Fibroblast of peridontal ligament (primary cell): ENCODE results near the gene PREX1.
"Not testable (repeated sequence)": the region's sequence is repeated elsewhere in the genome, so short reads cannot be mapped to it uniquely, and the experiment has no call there.

Experiments
- DNase-seq: peaks from one replicate; pipeline ENCODE4 v3.0.0-alpha.2; 2010; ENCODE audit errors: extremely low read depth

The PREX1 gene

DNA sequence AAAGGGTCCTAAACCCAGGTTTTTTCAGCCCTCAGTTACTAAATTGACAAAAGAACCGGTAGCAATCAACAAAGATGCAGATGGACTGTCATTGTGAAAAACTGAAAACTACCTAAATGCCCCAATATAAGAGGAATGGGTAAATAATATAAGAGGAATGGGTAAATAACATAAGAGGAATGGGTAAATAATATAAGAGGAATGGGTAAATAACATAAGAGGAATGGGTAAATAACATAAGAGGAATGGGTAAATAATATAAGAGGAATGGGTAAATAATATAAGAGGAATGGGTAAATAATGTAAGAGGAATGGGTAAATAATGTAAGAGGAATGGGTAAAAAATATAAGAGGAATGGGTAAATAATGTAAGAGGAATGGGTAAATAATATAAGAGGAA lies 15.7 kb downstream of the PREX1 start:
- not testable (repeated sequence) for DNase-seq

DNA sequence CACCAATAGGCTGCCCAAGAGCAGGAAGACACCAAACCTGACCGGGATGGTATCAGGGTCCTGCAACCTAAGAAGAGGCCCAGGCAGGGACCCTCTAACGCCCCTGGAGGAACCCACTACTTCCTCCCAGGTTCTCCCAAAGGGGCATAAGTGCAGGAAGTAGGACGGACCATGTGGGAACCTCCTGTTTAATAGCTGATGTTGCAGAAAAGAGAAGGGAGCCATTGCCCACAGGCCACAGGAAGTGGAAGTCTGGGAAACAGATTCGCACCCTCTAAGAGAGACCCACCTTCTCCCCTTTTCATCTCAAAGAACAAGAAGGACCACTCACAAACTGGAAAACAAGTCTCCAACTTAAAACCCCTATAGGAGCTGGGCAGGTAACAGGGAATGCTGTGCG lies 18.1 kb downstream of the PREX1 start:
- DNase-seq = no peak

DNA sequence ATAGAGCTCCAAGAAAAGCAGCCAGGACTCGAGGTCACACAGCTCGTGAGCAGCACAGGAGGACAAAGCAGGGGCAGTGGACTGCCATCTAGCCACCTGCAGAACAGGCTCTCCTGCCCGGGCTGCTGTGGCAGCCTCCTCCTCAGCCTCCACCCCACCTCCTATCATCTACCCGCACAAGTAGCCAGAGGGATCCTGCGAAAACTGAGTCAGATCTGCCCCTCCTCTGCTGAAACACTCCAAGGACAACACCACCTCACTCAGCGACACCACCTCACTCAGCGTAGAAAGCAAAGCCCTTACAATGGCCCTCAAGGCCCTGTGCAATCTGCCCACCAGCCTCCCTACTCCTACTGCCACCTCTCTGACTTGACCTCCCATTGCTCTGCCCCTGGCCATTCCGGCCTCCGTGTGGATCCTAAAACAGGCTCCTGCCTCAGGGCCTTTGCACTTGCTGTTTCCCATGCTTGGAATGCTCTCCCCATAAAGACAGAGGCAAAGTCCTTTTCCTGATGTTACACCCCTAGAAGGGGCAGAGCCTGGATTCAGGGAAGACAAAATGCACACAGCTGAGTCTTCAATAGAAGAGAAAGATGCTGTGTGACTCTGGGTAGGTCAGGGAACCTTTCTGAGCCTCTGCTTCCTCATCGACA lies 19.3 kb downstream of the PREX1 start:
- no peak for DNase-seq

DNA sequence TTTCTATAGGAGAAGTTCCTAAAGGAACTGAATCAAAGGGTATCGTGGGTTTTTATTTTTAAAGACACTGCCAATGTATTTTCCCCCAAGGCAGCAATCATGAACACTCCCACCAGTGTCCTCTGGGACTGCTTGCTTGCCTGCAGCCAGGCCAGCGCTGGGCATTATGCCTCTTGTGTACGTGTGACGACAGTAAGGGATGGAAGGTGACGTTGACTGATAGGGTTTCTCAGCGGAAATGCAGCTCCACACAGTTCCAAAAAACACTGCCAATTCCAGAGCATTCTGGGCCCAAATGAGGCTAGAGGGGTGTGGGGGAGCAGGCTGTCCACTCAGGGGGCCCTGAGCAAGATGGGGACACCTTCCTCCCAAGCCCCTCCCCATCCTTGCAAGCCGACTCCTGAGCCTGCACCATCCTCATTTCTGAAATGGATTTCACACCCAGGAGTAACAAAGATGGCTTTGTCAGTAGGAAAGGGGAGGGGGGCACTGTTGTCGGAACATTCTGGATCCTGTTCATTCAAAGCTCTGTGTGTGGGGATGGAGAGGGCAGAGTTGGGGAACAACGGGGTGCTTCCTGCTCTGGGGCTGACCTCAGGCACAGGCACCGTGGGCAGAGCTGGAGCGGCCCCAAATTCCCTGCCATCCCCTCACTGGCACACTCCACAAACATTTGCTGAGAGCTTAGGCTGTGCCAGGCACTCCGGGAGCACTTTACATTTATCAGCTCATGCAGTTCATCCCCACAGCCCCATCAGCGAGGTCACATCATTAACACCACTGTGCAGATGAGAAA lies 20.0 kb downstream of the PREX1 start:
- DNase-seq = no peak

DNA sequence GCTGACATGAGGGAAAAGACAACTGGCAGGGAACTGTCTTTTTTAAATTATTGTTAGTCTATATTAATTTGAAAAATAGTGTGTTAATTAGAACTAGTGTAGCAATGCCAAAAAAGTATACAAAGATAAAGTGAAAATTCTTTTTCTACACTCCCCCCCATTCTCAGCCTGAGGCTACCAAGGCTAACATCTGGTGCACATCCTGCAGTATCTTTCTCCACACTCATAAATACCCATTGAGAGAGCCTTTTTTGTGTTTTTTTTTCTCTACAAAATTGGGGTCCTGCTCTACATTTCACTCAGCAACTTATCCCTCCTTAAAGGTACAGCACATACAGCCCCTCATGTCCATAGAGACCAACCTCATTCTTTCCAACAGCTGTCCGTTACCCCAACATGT lies 20.7 kb downstream of the PREX1 start:
- DNase-seq = no peak

DNA sequence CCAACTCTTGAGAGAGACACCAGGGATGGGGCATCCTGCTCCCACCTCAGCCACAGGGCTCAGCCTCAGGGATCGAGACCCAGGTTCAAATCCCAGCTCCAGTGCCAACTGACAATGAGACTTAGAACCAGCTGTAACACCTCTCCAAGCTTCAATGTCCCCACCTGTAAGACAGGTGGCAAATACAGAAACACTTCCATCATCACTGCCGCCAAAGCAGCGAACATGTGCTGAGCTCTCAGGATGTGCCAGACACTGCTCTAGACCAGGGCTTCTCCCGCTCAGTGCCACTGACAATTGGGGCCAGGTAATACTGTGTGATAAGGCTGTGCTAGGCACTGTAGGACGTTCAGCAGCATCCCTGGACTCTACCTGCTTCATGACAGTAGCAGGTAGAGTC lies 22.1 kb downstream of the PREX1 start:
- DNase-seq = no peak

DNA sequence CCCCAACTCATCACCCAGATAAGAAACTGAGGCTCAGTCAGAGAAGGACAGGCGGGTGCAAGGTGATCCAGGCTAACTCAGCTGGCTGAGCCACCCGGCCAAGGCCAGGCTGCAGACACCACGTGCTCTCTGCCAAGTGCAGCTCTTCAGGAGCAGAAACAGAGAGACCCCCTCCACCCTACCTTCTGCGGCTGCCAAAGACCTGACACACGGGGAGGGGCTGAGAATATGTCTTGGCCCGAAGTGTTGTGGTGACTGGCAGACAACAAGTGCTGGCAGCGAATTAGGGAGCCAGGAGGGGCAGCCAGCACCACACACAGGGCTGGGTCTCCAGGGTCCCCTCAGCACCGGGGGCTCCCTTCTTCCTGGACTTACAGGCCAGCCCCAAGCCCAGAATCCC lies 22.5 kb downstream of the PREX1 start:
- DNase-seq = no peak

DNA sequence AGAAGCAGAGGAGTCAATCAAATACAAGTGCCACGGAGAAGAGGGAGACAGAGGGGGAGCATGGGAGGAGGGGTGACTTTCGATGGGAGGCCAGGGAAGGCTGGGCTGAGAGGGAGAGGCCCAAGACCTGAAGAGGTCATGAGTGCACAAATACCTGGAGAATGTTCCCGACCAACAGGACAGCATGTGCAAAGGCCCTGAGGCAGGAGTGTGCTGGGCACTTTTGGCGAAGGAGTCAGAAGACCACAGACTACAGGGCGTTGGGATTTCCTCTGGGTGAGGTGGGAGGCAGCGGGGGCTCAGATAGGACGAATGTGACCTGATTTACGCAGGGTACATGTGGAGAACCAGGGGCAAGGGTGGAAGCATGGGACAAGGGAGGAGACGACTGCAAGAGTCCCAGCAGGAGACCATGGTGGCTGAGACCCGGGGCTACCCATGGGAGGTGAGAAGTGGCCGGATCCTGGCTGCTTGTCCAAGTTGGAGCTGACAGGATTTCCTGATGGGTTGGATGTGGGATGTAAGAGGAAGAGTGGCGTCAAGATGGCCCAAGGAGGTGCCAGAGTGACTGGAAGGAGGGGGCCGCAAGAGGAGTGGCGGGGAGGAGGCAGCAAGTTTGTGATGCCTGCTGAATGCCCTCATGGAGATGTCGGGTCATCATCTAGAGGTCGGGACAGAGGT lies 23.4 kb downstream of the PREX1 start:
- DNase-seq = no peak

DNA sequence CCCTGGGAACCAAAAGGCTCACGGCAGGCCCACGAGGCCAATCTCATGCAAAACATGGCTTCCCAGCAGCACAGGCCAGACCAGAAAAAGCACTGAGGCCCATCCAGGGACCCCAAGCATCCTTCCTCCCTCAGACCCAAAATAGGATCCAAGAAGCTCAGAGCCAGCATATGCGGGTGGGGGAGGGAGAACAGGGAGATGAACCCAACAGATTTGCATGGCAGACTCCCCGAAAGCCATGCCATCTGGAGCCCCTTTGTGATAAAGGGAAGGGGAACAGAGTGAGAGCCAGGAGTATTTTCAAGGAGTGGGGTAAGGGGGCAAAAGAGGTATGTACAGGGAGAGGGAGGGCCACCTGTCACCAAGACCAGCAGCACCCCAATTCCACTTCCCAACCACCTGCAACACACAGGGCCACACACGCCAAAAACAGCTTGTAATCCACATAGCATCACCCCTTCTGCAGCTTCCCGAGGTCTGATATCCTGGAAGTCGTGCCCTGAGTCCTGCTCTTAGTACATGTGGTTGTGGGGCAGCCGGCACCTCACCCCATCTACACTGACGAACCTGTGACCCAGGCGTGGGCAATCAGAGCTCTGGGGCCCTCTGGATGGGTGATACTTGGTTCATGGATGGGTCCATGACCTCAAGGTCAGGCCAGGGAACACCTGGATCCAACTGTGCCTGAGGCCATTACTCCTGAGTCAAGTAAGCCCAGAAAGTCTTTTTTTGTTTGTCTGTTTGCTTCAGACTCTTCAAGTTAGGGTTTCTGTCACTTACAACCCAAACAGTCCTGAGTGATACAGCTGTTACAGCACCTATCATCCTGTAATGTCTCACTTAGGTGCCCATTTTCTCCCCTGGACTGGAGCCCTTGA lies 24.4 kb downstream of the PREX1 start:
- no peak for DNase-seq

DNA sequence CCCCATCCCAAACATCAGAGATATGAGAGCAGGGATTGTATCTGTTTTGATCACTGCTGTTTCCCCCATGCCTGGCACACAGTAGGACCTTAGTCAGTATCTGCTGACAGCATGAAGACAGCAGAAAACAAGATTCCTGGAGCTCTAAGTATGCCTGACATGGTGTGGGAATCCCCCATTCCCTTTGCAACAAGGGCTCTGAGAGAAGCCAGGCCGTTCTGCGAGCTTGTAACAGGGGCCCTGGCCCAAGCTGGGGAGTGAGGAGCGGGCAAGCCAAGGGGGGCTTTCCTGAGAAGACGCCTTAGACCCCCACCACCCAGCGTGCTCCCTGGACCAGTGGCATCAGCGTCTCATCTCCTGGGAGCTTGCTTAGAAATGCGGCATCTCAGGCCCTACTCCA lies 25.2 kb downstream of the PREX1 start:
- DNase-seq = no peak

DNA sequence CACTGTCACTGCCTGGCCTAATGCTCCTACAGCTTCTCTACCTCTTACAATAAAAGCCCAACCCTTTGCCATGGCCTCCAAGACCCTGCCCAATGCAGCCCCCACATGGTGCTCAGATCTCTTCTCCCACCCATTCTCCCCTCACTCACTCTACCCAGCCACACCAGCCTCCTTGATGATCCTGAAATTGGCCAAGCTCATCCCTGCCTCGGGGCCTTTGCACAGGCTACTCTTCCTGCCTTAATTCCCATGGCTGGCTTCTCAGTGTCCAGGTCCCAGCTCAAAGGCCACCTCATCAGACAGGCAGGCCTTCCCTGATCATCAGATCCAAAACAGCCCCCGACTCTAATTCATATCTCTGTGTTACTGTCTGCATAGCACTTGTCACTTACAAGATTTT lies 25.6 kb downstream of the PREX1 start:
- no peak for DNase-seq

DNA sequence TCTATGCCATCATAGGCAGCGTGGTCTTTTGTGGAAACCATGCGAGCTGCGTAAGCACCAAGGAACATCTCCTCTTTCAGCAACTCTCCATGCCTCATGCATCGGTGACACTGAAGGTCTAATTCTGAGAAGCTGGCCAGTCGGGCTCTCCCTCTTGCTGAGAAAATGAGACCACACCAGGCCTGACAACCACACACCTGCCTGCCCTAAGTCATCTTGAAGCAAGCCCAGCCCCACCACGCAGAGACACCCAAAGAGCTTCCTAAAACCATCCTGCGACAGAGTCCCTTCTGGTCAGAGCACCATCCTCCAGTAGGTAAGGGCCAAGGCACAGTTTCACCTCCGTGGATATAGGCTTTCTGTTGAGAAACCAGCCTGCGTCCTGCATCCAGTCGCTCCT lies 26.6 kb downstream of the PREX1 start:
- DNase-seq = no peak

DNA sequence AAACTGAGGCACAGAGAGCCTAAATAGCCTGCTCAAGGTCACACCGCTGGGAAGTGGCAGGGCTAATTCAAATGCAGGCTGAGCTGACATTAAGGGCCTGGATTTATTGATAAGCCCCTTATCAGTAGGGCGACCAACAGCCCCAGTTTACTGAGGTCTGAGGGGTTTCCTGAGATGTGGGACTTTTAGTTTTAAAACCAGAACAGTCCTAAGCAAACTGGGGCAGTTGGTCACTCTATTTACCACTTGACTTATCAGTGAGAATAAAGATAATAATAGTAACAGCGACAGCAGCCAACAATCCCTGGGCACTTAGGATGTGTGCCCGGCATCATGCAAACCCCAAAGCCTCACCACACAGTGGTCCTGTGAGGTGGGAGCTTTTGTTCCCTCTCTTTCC lies 27.6 kb downstream of the PREX1 start:
- no peak for DNase-seq

DNA sequence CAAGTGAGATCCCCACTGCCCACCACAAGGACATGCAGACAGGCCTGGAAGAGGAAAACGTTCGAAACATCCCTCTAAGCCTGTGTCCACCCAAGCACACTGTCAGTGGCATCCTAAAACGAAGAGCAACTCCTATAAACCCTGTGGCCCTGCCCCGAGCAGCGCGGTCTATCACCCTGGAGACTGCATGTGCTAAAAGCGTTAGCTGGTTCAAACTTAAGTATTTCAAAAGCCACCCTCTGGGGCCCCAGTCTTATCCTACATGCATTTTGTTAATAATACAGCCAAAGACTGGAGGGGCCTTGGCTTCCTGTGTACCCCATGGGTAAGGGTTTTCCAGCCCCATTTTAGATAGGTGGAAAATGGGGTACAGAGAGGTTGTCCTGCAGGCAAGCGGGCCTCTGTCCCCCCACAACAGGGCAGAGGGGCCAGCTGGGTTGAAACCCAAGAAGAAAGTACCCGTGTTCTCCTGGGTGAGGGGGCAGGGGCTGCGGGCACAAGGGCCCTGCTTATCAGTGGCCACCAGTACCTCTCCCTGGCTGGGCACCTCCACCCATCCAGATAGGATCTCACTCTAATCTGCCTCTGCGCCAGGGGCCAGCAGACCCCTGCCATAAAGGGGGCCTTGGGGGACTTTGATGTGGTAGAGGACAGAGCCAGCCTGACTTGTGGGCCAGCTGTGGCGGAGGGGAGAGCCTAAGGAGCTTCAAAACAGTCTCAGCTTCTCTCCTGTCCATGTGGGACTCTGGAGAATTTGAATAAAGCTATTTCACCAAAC lies 28.3 kb downstream of the PREX1 start:
- DNase-seq = no peak

DNA sequence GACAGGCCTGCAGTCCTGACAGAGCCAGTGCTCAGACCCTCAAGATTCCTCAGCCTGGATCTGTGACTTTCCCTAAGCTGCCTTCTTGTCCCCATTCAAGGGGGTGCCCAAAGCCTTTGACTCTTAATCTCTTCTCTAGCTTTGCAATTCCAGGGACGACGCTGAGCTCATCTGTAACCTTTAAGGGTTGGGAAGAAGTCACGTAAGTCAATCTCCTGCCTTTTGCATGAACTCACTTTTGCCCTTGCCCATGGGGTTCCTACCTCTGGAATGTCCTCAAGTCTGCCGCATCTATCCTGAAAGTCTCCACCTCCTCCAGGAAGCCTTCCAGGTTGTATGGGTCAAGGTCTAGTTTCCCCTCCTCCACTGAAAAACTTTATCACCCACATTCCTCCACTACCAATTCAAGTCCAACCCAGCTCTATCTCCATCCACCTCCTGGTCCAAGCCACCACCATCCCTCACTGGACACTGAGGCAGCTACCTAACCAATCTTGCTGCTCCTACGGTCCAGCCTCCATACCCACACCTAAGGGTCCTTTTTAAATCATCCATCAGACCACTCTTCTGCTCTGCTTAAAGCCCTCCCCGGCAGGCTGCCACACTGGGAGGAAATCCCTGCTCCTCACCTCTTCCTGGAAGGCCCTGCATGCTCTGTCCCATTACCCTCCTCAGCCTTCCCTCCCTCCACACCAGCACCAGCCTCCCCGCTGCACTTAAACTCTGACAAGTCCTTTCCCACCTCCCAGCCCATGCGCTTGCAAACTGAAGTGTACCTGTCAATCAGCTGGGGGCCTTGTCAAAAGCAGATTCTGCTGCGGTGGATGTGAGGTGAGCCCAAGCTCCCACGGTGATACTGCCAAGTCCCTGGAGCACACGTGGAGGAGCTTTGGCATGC lies 29.7 kb downstream of the PREX1 start:
- no peak for DNase-seq

DNA sequence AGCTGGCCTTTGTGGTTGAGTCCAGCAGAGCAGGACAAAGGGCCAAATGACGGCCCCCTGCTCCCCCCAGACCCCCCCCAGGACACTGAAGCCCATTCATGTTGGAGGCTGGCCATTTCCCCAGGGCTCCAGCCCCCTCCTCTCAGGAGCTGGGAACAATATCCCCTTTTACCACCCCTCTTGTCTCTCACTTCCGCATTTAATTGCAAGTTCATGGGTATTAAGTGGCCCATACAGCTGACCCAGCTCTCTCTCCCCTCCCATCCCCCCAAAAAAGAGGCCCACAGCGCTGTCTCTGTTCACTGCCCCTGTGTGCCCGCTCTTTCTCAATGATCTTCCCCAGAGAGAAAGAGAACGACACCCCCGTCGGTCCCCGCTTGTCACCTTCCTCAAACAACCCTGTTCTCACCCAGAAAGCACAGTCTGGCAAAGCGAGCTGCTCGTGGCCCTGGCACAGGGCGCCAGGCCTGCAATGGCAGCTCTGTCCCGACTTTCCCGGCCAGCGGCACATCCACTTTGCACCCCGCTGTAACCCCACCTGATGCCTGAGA lies 30.4 kb downstream of the PREX1 start:
- no peak for DNase-seq

DNA sequence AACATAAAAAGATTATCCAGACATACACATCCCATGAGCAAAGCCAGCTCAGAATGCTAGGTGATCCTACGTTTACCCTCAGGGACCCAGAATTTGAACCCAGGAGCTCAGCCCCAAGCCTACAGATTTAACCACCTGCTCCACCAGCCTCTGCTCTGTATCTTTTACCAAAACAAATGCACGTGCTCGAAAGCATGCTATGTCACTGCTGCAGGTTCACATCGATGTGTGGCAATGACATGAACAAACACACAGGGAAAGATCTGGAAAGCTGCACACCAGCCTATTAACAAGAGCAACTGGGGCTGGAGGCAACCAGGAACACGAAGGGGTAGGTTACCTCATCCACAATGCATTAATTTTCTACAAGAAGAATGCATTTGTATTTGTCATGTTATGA lies 32.1 kb downstream of the PREX1 start:
- DNase-seq = no peak

DNA sequence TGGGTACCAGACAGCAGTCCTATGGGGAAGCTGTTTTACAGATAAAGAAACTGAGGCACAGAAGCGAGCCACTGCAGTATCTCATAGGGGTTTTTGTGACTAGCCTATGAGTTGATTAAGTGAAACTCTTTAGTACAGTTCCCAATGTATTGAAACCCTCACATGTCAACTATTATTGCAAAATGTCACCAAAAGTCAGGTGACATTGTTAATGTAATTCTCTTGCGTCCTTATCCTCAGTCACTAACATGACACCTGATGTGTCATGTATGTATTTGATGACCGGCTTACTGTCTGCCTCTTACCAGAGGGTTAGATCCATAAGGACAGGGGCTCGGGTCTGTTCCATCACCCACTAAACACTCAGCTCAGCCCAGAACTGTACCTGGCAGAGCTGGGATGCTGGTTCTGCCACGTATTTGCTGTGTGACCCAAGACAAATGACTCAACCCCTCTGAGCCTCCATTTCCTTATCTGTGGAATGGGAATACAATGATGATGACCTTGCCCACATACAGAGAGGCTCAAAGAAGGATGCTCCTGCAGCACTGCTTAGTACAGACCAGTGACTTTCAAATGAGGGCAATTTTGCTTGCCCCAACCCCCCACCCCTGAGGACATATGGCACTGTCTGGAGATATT lies 32.9 kb downstream of the PREX1 start:
- DNase-seq = no peak

DNA sequence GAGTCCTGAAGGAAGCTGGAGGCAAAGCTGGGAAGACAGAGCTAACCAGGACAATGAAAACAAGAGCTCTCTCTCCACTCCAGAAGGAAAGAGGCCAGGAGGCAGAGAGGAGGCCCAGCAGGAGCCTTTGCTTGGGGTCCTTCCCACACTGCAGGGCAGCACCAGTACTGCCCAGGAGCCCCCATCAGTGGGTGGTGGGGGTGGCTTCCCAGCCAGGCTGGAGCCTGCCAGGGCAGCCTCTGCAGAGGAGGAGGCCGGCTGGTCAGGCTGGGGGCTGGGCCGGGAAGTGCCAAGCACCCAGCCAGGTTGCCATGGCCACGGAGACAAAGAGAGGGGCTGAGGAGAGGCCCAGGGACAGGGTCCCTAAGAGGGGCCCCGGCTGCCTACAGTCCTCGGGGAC lies 33.4 kb downstream of the PREX1 start:
- DNase-seq = no peak
